Loucy (cell line): ENCODE results near the gene DCAF11.
A peak's percentile ranks its signal among the peaks of the same experiment; 100 is the strongest.

Experiments used
- EZH2phosphoT487 ChIP-seq: fragments of 200-600 bp; IDR thresholded peaks from 2 replicates; pipeline ENCODE4 v1.6.1; 2018; ENCODE audit warnings: antibody characterized with exemption, mild to moderate bottlenecking, moderate library complexity, borderline replicate concordance
- TF ChIP-seq, protein P1 (sequence below): fragments of 200-600 bp; sonication (generic); conservative IDR thresholded peaks from 2 replicates; pipeline ENCODE4 v1.5.1; 2014; ENCODE audit warnings: mild to moderate bottlenecking, antibody characterized with exemption, low read length

DNA sequence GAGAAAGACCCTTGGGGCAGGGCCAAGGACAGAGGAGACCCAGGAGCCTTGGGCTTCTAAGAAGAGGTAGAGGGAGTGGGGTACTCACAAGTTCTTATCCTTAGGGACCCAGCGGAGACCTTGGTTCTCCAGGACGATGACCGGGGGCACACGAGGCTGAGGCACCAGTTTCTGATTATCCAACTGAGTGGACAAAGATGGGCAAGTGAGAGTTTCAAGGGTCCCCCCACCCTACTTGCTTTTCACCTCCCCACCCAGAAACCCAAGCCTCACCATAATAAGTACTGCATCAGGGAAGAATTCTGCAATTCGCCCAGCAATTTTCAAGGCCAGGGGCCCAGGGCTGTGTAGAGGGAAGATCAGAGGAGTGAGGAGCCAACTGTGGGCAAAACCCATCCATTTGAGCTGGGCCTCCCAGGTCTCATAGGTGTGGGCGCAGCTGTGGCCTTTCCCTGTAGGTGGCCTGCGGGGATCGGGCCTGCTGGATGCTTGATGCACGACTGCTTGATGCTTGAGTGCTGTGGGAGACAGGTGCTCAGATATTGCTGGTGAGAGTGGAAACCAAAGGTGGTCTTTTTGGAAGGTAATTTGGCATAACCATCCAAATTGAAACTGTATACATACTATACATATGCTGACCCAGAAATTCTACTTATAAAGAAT is 24.8 kb downstream of the DCAF11 start:
- TF ChIP-seq, protein P1, sequence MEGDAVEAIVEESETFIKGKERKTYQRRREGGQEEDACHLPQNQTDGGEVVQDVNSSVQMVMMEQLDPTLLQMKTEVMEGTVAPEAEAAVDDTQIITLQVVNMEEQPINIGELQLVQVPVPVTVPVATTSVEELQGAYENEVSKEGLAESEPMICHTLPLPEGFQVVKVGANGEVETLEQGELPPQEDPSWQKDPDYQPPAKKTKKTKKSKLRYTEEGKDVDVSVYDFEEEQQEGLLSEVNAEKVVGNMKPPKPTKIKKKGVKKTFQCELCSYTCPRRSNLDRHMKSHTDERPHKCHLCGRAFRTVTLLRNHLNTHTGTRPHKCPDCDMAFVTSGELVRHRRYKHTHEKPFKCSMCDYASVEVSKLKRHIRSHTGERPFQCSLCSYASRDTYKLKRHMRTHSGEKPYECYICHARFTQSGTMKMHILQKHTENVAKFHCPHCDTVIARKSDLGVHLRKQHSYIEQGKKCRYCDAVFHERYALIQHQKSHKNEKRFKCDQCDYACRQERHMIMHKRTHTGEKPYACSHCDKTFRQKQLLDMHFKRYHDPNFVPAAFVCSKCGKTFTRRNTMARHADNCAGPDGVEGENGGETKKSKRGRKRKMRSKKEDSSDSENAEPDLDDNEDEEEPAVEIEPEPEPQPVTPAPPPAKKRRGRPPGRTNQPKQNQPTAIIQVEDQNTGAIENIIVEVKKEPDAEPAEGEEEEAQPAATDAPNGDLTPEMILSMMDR: peak; percentile 26
- no peak for TF ChIP-seq EZH2phosphoT487
